Stimulated activated naive CD8-positive, alpha-beta T cell treated with anti-CD3 and anti-CD28 coated beads, Interleukin-15, Interleukin-2, amounts not matched to agents 100 ng/mL and 50 ng/mL, for 24 hours (primary cell): ENCODE data around the gene DCUN1D3.

Experiments
- H3K27ac Mint-ChIP-seq: one replicate; pipeline ENCODE4 v1.8.0; 2021; ENCODE audit warnings: mild to moderate bottlenecking, mixed read lengths
- H3K27me3 Mint-ChIP-seq: one replicate; pipeline ENCODE4 v1.8.0; 2021; ENCODE audit warnings: mixed read lengths
- H3K36me3 Mint-ChIP-seq: one replicate; pipeline ENCODE4 v1.8.0; 2021; ENCODE audit warnings: low read depth, mixed read lengths
- H3K4me1 Mint-ChIP-seq: one replicate; pipeline ENCODE4 v1.8.0; 2021; ENCODE audit warnings: low read depth, mixed read lengths
- H3K4me3 Mint-ChIP-seq: one replicate; pipeline ENCODE4 v1.8.0; 2021; ENCODE audit warnings: mild to moderate bottlenecking, mixed read lengths
- H3K9me3 Mint-ChIP-seq: one replicate; pipeline ENCODE4 v1.8.0; 2021; ENCODE audit warnings: mixed read lengths

The DCUN1D3 gene

DNA sequence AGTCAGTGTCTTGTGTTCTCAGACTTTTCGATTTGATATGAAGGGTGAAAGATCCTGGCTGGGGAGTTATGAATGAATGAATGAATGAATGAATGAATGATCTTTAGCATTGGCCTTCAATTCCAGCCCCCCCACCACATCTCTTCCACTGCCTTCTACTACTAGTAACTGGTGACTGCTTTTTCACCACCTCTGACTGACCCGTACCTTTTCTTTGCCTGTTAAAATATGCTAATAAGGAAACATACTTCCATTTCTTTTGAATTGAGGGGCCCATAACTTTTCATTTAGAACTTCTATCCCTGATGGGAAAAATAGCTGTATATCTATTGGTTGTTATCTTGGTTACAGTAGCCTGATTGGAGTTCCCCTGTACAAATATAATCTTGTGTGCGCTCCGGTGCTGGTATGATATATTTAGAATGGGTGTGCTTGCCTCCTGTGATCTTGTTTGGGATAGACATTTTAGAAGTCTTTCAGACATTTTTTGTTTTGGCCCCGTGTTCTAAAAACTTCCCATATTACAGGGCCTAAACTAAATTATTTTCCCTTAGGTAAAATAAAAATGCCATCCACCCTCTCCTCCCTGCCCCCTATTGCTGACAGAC is 3.8 kb upstream of the DCUN1D3 start:
- Mint-ChIP-seq H3K27ac (peak overlapping the region; percentile 74), H3K4me3 (peak overlapping the region; percentile 67), H3K27me3 (no peaks in the 10 kb centered on the region), H3K9me3 (no peaks in the 10 kb centered on the region), H3K4me1 (peaks cover 76% of the 10 kb centered on the region), H3K36me3 (peaks cover 44% of the 10 kb centered on the region)

DNA sequence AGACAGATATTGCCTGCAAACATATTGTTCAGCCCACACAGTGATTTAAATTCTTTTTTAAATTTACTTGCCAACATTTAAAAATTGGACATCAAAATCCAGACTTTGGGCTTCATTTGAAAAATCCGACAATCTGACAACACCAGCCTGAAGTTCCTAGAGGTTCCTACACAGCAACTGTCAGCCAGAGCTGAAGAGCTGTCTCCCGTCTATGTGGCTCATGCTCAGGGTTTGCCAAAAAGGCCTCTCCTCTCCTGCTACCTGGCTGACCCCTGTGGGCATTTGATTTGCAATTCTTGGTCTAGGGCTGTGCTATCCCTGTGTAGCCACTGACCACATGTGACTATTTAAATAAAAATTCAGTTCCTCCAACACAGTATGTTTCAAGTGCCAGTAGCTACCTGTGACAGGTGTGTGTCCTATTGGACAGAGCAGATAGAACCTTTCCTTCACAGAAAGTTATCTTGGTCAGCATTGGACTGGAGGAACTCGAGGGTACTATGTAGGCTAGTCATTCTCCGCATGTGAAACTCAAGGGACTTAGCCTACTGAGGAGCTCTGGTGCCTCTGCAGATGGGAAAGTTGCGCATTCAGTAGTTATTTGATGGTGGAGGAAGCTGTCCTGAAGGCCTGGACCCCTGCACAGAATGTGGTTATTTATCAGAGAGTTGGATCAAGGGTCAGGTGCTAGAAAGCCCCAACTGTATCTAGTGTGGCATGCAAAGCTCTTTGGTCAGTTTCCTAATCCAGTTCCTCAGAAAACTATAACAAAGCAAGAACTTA is 3.1 kb upstream of the DCUN1D3 start:
- Mint-ChIP-seq H3K4me3 (peak overlapping the region; percentile 67), H3K27me3 (no peaks in the 10 kb centered on the region), H3K9me3 (no peaks in the 10 kb centered on the region), H3K4me1 (peaks cover 77% of the 10 kb centered on the region), H3K36me3 (peaks cover 50% of the 10 kb centered on the region), H3K27ac (peak overlapping the region; percentile 74)

DNA sequence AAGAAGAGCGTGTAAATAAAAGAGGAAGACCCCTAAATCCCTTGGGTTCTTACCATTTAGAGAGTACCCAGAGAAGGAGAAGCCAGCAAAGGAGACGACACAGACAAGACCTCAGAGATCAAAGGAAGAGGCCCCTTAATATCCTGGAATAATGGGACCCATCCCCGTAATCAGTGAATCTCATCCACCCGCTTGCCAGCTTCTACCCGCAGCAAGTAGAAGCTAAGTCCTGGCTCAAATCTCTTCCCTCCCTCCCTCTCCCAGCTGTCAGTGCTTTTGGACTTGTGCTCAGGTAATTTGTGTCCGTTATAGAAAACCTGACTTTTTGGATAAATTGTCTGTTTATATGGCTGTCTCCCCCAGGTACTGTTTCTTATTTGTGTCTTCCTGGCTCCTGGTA is 2.3 kb upstream of the DCUN1D3 start:
- H3K27ac Mint-ChIP-seq: peak overlapping the region; percentile 98
- H3K36me3 Mint-ChIP-seq: peaks cover 52% of the 10 kb centered on the region
- no peaks in the 10 kb centered on the region for H3K9me3 Mint-ChIP-seq
- peaks cover 81% of the 10 kb centered on the region for H3K4me1 Mint-ChIP-seq
- H3K27me3 Mint-ChIP-seq: no peaks in the 10 kb centered on the region
- H3K4me3 Mint-ChIP-seq: peak overlapping the region; percentile 91

DNA sequence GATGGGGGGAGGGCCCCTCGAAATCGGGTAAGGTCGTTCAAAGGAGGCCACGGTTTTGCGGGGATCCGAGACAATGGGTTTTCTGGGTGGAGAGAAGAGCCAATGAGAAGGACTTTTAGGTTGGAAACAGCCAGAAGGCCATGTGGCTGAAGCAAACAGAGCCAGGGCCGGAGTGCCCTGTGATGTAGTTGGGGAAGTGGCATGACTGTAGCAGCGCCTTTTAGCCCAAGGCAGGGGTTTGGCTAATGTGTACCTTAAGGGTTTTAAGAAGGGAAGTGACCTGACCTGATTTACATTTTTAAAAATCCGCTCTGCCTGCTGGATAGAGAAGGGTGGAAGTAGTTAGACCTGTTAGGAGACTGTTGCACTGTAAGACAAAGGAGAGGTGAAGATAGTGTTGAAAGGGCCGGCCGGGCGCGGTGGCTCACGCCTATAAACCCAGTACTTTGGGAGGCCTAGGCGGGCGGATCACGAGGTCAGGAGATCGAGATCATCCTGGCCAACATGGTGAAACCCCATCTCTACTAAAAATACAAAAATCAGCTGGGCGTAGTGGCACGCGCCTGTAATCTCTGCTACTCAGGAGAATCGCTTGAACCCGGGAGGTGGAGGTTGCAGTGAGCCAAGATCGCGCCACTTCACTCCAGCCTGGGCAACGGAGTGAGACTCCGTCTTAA is 1.4 kb upstream of the DCUN1D3 start:
- Mint-ChIP-seq H3K27me3 (no peaks in the 10 kb centered on the region), H3K4me3 (peak overlapping the region; percentile 91), H3K4me1 (peaks cover 83% of the 10 kb centered on the region), H3K36me3 (peaks cover 52% of the 10 kb centered on the region), H3K27ac (peak overlapping the region; percentile 98), H3K9me3 (no peaks in the 10 kb centered on the region)

DNA sequence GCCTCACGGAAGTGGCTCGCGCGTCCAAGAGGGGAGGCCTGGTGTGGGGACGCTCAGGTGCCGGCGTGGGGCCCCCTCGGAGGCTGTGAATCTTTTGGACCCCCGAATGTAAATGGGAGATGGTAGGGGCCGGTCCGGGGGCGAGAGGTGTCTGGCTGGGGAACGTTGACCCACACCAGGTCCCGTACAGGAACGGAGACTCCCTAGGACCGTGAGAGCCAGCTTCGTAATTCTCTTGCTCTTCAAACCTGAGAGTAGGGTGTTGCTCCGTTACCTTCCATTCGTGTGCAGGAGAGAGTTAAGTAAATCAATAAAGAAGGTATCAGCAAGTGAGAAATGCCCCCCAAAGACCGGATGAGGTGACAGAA is 894 bp upstream of the DCUN1D3 start:
- Mint-ChIP-seq H3K36me3 (peaks cover 57% of the 10 kb centered on the region), H3K4me3 (peak overlapping the region; percentile 91), H3K27ac (peak overlapping the region; percentile 98), H3K4me1 (peaks cover 78% of the 10 kb centered on the region), H3K27me3 (no peaks in the 10 kb centered on the region), H3K9me3 (no peaks in the 10 kb centered on the region)

DNA sequence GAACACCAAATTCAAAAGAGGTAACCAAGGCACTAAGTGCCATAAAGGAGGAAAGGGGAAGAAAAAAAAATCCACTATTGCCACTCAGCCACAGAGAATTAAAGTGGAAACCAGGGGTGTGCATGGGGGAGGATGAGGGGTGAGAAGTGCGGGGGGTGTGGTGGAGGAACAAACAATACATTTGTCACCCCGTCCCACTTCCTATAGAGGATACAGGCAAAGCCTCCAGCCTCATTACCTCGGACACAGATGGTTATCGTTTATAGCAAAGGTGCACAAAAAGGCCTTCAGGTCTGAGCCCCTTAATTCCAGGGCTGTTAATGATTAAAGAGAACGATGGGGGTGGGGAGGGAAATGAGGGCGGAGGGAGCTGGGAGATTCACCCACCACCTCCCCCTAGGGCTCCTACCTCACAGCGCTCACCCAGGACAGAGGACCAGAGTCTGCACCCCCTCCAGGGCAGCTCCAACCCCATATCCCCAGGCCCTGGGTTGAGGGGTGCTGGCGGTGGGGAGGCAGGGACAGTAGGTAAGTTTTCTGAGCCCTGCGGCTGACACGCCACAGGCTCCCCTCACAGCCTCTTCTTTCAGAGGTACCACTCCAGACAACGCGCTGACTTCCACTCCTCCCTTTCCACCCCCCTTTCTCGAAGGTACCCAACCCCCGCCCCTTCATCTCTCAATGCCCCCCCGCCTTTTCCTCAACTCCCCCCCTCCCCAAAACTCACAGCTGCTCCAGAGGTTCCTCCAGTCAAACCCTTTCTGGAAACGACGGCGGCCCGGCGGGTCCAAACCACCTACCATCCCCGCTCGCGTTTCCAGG is 470 bp downstream of the DCUN1D3 start:
- H3K4me3 Mint-ChIP-seq: peak overlapping the region; percentile 91
- H3K36me3 Mint-ChIP-seq: peaks cover 62% of the 10 kb centered on the region
- H3K9me3 Mint-ChIP-seq: no peaks in the 10 kb centered on the region

DNA sequence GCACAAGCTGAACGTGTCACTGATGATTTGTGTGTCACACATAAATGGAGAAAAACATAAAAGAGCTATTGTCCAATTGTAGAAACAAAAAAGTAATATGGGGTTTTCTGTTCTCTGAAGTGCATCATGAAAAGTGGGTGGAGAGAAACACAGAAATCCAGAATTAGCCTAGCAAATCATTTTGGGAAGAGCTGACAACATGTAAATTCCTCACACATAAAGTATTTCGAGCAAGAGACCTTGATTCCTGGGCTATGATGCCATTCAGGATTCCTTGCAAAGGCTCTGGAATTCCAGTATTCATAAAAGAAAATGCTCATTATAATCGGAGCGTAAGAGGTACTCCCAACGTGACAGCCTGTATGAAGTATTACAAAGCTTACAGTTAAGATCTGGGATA is 1.1 kb downstream of the DCUN1D3 start:
- Mint-ChIP-seq H3K9me3 (no peaks in the 10 kb centered on the region), H3K4me3 (peak overlapping the region; percentile 91), H3K36me3 (peaks cover 58% of the 10 kb centered on the region), H3K27ac (peak overlapping the region; percentile 98), H3K4me1 (peaks cover 61% of the 10 kb centered on the region), H3K27me3 (no peaks in the 10 kb centered on the region)

More for the DNA sequence above, 470 bp downstream of the DCUN1D3 start:
- H3K27ac Mint-ChIP-seq: peak overlapping the region; percentile 98
- peaks cover 67% of the 10 kb centered on the region for H3K4me1 Mint-ChIP-seq
- H3K27me3 Mint-ChIP-seq: no peaks in the 10 kb centered on the region

DNA sequence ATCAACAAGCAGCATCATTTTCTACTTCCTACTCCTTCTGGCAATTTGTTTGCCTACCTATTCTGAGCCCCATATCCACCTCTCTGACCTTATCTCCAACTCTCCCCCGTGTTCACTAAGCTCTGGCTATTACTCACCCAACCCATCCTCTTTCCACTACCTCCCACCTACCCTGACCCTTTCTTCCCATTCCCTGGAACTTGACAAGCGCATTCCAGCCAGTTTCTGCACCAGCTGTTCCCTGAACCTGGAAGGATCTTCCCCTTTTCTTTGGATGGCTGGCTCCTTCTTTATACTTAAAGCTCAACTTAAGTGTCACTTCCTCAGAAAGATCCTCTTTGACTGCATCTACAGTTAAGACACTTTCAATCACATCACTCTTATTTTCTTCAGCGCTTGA is 2.2 kb downstream of the DCUN1D3 start:
- peaks cover 52% of the 10 kb centered on the region for H3K36me3 Mint-ChIP-seq
- H3K27ac Mint-ChIP-seq: peak overlapping the region; percentile 60
- no peaks in the 10 kb centered on the region for H3K27me3 Mint-ChIP-seq
- H3K4me3 Mint-ChIP-seq: peak overlapping the region; percentile 91
- no peaks in the 10 kb centered on the region for H3K9me3 Mint-ChIP-seq
- peaks cover 50% of the 10 kb centered on the region for H3K4me1 Mint-ChIP-seq

DNA sequence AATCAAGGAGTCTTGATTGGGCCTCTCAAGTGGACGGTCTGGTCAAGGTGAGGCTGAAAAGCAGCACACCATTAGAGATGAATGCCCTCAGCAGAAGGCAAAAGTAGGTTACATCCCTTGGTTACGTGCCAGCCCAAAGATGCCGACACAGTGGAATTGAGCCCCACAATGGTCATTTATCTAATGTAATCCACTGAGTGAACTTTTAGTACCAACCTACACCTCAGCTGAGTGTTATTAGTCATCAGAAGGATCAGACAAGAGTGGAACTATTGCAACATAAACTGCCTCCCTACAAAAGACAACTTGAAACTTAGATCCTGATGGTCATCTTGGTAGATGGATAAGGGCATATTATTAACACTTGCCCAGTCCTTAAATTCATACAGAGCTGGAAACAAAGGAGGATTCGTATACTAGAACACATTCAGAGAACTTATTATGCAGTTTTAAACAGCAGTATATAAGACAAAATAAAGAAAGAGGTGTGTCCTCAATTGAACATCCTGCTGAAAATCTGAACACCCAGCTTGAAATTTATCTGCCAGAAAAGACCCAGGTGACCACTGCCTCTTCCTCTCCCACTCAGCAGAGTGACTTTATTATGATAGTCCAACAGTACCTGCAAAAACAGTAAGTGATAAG is 2.8 kb downstream of the DCUN1D3 start:
- Mint-ChIP-seq H3K36me3 (peaks cover 54% of the 10 kb centered on the region), H3K27ac (no peak overlapping the region), H3K27me3 (no peaks in the 10 kb centered on the region), H3K4me3 (peak overlapping the region; percentile 91), H3K4me1 (peaks cover 44% of the 10 kb centered on the region), H3K9me3 (no peaks in the 10 kb centered on the region)

DNA sequence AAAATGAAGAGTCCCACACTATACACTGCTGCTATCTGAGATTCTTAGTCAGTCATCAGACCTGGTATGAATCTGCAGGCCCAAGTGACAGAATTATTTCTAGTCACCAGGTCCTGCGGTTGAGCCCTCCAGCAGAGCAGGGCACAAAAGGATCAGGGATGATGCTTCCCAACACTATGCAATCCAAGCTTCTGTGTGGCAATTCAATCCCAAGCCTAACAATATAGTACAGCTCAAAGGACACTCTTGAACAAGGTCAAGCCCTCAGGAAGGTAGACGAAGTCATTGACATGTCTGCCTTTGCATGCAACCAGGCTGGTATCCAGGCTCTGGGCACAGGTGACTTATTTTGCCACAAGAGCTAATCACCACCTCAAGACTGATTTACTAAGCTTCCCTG is 5.8 kb downstream of the DCUN1D3 start:
- Mint-ChIP-seq H3K36me3 (peaks cover 48% of the 10 kb centered on the region), H3K27me3 (no peaks in the 10 kb centered on the region), H3K9me3 (no peaks in the 10 kb centered on the region), H3K27ac (no peak overlapping the region), H3K4me3 (no peak overlapping the region), H3K4me1 (peaks cover 28% of the 10 kb centered on the region)

DNA sequence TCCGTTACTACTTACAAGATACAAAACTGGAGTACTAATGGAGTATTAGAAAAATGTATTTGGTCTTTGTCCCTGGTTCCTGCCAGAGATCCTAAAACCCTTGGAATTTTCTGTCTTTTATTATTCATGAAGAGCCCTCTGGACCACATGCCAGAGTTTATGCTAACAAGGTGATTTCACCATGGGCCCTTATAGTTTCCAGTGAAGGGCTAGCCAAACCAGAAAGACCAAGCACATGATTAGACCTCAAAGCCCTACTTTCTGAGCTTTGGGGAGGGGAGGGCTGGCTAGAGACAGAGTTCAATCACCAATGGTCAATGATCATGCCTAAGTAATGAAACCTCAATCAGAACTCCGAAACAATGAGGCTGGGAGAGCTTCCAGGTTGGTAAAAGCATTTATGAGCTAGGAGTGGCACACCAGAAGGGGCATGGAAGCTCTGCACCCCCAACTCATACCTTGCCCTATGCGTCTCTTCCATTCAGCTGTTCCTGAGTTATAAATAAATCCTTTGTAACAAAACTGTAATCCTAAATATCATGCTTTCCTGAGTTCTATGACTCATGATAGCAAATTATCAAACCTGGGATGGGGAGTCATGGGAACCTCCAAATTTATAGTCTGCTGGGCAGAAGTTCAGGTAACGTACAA is 10.4 kb downstream of the DCUN1D3 start:
- Mint-ChIP-seq H3K27ac (no peak overlapping the region), H3K36me3 (peaks cover 28% of the 10 kb centered on the region), H3K27me3 (no peaks in the 10 kb centered on the region), H3K4me3 (no peak overlapping the region), H3K9me3 (no peaks in the 10 kb centered on the region), H3K4me1 (peaks cover 18% of the 10 kb centered on the region)

DNA sequence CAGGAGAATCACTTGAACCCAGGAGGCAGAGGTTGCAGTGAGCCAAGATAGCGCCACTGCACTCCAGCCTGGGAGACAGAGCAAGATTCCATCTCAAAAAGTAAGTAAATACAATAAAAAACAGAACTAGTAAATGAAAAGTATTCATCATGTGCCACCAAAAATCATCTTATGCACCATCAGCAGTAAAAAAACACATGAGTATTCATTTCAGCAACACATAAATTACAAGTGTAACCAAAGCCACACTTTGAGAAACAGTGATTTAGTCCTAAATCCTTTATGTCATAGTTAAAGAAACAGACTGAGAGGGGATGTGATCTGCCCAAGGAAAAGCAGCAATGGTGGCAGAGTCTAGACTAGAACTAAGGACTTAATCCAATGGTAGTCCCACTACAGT is 13.0 kb downstream of the DCUN1D3 start:
- no peaks in the 10 kb centered on the region for H3K9me3 Mint-ChIP-seq
- peaks cover 38% of the 10 kb centered on the region for H3K4me1 Mint-ChIP-seq
- no peaks in the 10 kb centered on the region for H3K27me3 Mint-ChIP-seq
- no peak overlapping the region for H3K4me3 Mint-ChIP-seq
- H3K36me3 Mint-ChIP-seq: peaks cover 28% of the 10 kb centered on the region
- H3K27ac Mint-ChIP-seq: no peak overlapping the region

DNA sequence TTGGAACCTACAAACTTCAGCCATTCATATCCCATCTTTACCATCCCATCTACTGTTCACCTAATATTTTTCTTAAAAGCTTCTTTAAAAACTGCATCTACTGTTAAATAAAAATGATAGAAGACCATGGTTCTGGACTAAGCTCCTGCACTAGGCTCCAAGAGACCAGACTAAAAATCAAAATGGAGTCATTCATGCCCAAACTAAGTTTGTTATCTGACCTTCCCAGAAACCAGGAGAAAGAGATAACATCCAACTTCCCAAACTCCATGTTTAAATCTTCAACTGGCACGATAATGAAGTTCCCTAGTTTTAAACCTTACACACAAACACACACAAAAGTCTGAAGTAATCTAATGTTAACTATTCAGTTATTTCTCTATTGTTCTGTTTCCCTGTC is 13.8 kb downstream of the DCUN1D3 start:
- Mint-ChIP-seq H3K27ac (no peak overlapping the region), H3K36me3 (peaks cover 23% of the 10 kb centered on the region), H3K4me1 (peaks cover 38% of the 10 kb centered on the region), H3K27me3 (no peaks in the 10 kb centered on the region), H3K4me3 (no peak overlapping the region), H3K9me3 (no peaks in the 10 kb centered on the region)

DNA sequence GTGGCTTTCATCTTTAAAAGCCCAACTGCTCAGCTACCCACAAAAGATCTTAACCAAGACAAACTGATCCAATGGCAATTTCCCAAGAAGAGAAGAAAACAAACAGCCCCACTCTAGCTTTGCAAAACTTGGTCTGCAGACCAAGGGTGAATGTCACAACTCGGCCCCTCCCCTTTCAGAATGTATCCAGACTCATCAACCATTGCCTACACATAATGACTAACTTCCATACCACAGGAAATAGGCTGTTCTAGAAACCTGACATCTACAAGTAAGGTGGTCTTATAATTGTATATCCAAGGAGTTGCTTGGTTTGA is 16.0 kb downstream of the DCUN1D3 start:
- H3K4me3 Mint-ChIP-seq: no peak overlapping the region
- H3K9me3 Mint-ChIP-seq: no peaks in the 10 kb centered on the region
- H3K36me3 Mint-ChIP-seq: peaks cover 18% of the 10 kb centered on the region
- peak overlapping the region; percentile 61 for H3K27ac Mint-ChIP-seq
- H3K4me1 Mint-ChIP-seq: peaks cover 51% of the 10 kb centered on the region
- H3K27me3 Mint-ChIP-seq: no peaks in the 10 kb centered on the region
